GM19238 (cell line): Measurements from ENCODE around the gene CIB2.

Experiments used
- DNase-seq: peaks from one replicate; pipeline ENCODE4 v3.0.0; 2011; ENCODE audit warnings: low spot score; ENCODE audit not compliant: insufficient read length

CIB2 gene

GRCh38 chr15:78083687-78084448 is 47.4 kb downstream of the CIB2 start:
- DNase-seq, result peak; percentile 56

- no peak for DNase-seq
Observed at GRCh38 chr15:78083186-78083585, 48.1 kb downstream of the CIB2 start.

- no peak for DNase-seq
Observed at GRCh38 chr15:78082743-78083110, 48.5 kb downstream of the CIB2 start.

GRCh38 chr15:78082106-78082742 is 49.0 kb downstream of the CIB2 start:
- DNase-seq, result no peak

GRCh38 chr15:78080088-78080460 is 51.2 kb downstream of the CIB2 start:
- no peak for DNase-seq

GRCh38 chr15:78079298-78080087 is 51.8 kb downstream of the CIB2 start:
- DNase-seq, result no peak

- DNase-seq, result no peak
Observed at GRCh38 chr15:78077871-78078210, 53.4 kb downstream of the CIB2 start.

GRCh38 chr15:78077053-78077870 is 54.0 kb downstream of the CIB2 start, which contains the start of gene TBC1D2B:
Gene TBC1D2B (minus strand): TSS chr15:78077711. CDS start chr15:78077652, 59 bp downstream.
- peak; percentile 77 for DNase-seq

- no peak for DNase-seq
Observed at GRCh38 chr15:78076231-78077052, 54.8 kb downstream of the CIB2 start.

GRCh38 chr15:78075490-78076230 is 55.6 kb downstream of the CIB2 start:
- no peak for DNase-seq

GRCh38 chr15:78073046-78073787 is 58.0 kb downstream of the CIB2 start:
- DNase-seq, result no peak

- no peak for DNase-seq
Observed at GRCh38 chr15:78072080-78072892, 59.0 kb downstream of the CIB2 start.

- no peak for DNase-seq
Observed at GRCh38 chr15:78071383-78071782, 59.9 kb downstream of the CIB2 start.

GRCh38 chr15:78070049-78070700 is 61.1 kb downstream of the CIB2 start:
- no peak for DNase-seq

- no peak for DNase-seq
Observed at GRCh38 chr15:78069462-78070029, 61.7 kb downstream of the CIB2 start.

- DNase-seq, result no peak
Observed at GRCh38 chr15:78069052-78069414, 62.2 kb downstream of the CIB2 start.
